HG03045 (cell line): Measurements from ENCODE around the gene NRTN.
"Not testable (repeated sequence)": the region's sequence is repeated elsewhere in the genome, so short reads cannot be mapped to it uniquely, and the experiment has no call there.

Experiments
- ATAC-seq: cut with Tn5 transposase; IDR thresholded peaks from one replicate; pipeline ENCODE4 v1.9.1; 2021; ENCODE audit warnings: mild to moderate bottlenecking, moderate library complexity; ENCODE audit not compliant: unreplicated experiment

The NRTN gene

GRCh38 chr19:5832527-5833216, 27.8 kb downstream of the NRTN start:
- ATAC-seq = no peak

DNA sequence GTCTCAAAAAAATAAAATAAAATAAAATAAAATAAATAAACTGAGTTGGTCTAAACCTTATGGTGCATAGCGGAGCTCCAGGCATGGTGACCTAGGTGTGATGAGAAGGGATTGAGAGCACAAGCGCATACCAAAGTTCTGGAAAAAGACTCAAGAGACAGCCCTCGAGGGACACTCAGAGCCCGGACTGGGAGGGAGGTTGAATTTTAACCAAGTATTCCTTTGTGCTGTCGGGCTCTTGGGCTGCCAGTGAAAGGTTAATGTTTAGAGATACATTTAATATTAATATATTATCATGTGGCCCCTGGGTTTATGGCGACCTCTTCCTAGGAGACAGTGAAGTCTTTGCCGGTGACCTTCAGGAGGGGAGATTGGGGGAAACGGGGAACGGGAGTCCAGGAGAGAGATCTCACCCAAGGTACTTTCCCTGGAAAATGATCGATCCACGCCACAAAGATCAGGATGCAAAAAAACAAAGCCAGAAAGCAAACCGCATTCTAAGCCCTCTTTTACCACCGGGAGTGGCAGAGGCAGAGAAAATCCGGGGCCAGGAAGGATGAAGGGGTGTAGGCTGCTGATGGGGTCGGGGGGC, 33.0 kb downstream of the NRTN start:
- ATAC-seq = no peak

GRCh38 chr19:5838353-5839064, 33.6 kb downstream of the NRTN start:
- no peak for ATAC-seq

GRCh38 chr19:5839065-5840017, 34.5 kb downstream of the NRTN start, which contains the start of gene FUT6:
TSS of gene FUT6 (minus strand) at chr19:5839702. CDS start at chr19:5832567, 7,135 bp downstream.
- ATAC-seq = no peak

- ATAC-seq = not testable (repeated sequence)
Observed at GRCh38 chr19:5841735-5842111, 36.9 kb downstream of the NRTN start.

DNA sequence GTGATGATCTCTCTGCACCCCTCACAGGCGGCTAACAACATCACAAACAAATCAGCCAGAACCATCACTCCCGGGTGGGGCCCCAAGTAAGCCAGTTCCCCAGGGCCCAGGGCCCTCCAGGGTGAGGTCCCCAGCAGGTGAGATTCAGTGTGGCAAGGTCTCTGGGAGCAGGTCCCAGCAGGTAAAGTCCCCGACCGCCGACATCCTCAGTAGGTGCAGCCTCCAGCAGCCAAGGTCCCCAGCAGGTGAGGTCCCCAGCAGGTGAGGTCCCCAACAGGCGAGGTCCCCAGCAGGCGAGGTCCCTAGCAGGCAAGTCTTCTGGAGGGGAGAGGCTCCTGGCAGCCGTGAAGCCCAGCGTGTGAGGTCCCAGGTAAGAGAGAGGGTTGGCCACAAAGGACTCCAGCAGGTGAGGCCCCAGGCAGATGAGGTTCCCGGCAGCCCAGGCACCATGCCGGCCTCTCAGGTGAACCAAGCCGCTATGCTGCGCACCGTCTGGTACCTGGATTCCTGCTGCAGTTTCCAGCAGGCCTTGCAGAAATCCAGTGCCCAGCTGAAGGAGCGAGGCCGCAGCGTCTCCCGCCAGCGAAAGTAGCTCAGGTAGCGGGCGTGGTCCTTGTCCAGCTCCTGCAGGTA, 38.5 kb downstream of the NRTN start:
- ATAC-seq = no peak

GRCh38 chr19:5844456-5845433, 39.9 kb downstream of the NRTN start:
- ATAC-seq = no peak

DNA sequence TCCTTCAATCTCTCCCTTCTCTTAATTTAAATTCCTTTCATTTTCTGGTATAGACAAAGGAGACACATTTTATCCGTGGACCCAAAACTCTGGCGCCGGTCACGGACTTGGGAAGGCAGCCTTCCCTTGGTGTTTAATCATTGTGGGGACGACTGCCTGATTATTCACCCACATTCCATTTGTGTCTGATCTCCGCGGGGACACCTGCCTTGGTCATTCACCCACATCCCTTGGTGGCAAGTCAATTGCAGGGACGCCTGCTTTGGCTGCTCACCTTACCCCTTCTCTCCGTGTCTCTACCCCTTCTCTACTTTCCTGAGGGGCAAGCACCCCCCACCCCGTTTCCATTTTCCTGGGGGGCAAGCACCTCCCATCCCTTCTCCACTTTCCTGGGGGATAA, 43.0 kb downstream of the NRTN start:
- ATAC-seq = not testable (repeated sequence)

DNA sequence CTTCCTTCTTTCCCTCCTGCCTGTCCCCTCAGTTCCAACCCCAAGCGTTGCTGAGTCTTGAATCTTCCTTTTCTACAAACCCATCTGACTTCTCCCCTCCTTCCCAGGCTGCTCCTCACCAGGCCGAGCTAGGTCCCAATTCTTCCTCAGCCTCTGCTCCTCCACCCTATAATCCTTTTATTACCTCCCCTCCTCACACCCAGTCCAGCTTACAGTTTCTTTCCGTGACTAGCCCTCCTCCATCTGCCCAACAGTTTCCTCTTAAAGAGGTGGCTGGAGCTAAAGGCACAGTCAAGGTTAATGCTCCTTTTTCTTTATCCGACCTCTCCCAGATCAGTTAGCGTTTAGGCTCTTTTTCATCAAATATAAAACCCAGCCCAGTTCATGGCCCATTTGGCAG, 43.8 kb downstream of the NRTN start:
- not testable (repeated sequence) for ATAC-seq

DNA sequence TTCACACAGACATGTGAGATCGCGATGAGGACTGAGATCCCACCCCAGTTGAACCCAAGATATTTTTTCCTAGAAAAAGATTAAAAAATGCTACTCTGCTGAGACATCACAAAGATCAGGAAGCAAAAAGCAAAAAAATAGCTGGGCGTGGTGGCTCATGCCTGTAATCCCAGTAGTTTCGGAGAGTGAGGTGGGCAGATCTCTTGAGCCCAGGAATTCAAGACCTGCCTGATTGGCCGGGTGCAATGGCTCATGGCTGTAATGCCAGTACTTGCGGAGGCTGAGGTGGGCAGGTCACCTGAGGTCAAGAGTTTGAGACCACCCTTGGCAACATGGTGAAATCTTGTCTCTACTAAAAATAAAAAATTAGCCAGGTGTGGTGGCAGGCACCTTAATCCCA, 45.3 kb downstream of the NRTN start:
- ATAC-seq = no peak

DNA sequence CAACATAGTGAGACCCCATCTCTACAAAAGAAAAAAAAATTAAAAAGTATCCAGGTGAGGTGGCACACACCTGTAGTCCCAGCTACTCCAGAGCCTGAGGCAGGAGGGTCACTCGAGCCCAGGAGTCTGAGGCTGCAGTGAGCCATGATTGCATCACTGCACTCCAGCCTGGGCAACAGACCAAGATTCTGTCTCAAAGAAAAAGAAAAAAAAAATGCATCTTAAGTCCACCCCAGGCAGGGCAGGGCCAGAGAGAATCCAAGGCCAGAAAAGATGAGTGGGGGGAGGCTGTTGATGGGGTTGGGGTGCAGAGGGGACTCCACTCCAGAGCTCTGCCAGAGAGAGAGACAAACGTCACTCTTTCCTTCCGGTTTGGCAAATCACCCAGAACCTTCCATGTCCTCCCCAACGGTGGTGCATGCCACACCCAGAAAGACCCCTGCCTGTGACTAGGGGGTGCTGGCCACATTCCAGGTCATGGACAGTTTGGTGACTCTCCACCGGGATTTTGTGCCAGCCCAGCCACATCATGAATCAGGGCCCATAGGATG, 46.0 kb downstream of the NRTN start:
- no peak for ATAC-seq

DNA sequence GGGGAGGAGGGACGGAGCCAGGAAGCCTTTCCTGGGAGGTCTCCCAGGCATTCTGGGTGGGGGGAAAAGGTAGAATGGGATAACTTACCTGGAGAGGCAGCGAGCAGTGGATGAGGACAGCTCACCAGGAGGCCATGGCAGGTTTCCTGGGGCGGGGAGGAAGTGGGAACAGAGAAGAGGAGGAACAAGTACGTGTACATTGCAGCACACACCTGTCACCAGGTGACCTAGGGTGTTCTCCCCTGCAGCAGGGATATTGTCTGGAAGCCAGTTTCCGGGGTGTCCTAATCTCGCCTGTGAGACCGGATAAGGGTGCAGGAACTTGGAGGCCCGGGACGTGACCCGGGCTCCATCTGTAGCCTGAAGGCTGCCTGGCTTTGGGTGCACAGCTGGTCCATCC, 46.4 kb downstream of the NRTN start, which contains the start of gene FUT3:
TSS of gene FUT3 (minus strand) at position 148 of the 400 bp plus-strand sequence.
- no peak for ATAC-seq

DNA sequence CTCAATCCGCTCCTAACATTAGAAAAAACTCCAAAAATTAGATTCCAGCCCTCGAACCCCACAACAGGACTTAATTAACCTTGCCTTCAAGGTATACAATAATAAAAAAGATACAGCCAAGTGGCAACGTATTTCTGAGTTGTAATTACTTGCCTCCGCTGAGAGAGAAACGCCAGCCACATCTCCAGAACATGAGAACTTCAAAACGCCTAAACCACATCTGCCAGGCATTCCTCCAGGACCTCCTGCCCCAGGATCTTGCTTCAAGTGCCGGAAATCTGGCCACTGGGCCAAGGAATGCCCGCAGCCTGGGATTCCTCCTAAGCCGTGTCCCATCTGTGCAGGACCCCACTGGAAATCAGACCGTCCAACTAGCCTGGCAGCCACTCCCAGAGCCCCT, 49.3 kb downstream of the NRTN start:
- ATAC-seq = not testable (repeated sequence)

DNA sequence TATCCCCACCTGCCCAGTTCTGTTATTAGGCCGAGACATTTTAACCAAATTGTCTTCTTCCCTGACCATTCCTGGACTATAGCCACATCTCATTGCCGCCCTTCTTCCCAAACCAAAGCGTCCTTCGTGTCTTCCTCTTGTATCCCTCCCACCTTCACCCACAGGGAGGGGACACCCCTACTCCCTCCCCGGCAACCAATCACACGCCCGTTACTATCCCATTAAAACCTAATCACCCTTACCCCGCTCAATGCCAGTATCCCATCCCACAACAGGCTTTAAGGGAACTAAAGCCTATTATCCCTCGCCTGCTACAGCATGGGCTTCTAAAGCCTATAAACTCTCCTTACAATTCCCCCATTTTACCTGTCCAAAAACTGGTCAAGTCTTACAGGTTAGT, 50.3 kb downstream of the NRTN start:
- not testable (repeated sequence) for ATAC-seq

DNA sequence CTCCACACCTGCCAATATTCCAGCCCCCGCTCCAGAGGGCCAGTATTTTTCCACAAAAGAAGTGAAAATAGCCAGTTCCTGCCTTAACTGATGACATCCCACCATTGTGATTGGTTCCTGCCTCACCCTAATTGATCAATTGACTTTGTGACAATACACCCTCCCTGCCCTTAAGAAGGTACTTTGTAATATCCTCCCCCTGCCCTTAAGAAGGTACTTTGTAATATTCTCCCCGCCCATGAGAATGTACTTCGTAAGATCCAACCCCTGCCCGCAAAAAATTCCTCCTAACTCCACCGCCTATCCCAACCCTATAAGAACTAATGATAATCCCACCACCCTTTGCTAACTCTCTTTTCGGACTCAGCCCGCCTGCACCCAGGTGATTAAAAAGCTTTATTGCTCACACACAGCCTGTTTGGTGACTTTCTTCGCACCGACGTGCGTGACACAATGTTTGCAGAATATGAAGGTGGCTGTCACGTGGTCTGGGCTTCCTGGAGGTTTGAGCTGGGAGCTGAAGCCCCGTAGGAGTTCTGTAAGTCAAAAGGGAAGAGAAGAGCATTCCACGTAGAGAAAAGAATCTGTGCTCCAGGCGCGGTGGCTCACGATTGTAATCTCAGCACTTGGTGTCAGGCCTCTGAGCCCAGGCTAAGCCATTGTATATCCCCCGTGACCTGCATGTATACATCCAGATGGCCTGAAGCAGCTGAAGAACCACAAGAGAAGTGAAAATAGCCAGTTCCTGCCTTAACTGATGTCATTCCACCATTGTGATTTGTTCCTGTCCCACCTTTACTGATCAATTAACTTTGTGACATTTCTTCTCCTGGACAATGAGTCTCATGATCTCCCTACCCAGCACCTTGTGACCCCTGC, 52.6 kb downstream of the NRTN start:
- no peak for ATAC-seq

DNA sequence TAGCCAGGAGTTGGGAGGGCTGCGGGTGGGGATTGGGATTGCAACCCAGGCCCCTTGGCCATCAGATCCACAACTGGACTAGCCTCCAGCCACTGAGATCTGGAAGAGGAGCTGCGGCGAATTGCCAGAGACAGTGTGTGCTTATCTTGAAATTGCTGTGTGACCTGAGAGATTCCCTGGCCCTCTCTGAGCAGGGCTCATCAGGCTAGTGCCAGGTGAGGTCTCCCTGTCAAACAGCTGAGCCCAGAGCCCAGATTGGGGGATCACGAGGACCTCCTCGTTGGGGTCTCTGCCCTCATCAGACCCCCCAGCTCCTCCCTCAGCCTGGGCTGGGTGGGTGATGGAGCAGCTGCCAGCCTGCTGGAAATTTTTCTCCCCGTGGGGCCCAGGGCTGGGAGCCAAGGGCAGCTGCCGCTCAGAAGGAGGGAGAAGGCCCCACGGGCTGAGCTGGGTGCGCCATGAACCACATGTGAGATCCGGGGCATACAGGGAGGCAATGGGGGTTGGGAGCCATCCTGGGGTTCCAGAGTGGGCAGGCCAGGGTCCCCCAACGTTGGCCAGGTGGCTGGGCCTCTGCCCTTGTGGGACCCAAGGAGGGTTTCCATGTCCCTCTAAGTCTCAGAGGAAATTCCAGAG, 58.3 kb downstream of the NRTN start:
- ATAC-seq = no peak

GRCh38 chr19:5864013-5864720, 59.3 kb downstream of the NRTN start:
- no peak for ATAC-seq
